Right lobe of liver (tissue), 6 donors: ENCODE results near the gene KIF26A. TPM values are rescaled to one million over a fixed set of nuclear protein-coding genes. Genes with fewer than 3 reads are reported as not detected.
A peak's percentile ranks its signal among the peaks of the same experiment; 100 is the strongest.

Source experiments
- ATAC-seq, 4 donors: fragments of 200-7000 bp; cut with Tn5 transposase; one replicate each; pipeline ENCODE4 v1.9.1; 2020; ENCODE audit warnings: mild to moderate bottlenecking in 4 of 4, moderate library complexity in 4 of 4
- DNase-seq, 3 donors: peaks; one replicate each; pipeline ENCODE4 v3.0.0-alpha.2; 2020
- H3K27ac ChIP-seq, 3 donors: fragments of 200-600 bp; one replicate each; pipeline ENCODE4 v1.8.0; 2022
- H3K27me3 ChIP-seq, 2 donors: fragments of 200-600 bp; one replicate each; pipeline ENCODE4 v1.8.0; 2022
- H3K36me3 ChIP-seq, 4 donors: fragments of 200-600 bp; sonication (generic) in 1 of 4; one replicate each; pipeline versions ENCODE4 v1.5.1 to v1.8.0; 2017 to 2022; ENCODE audit warnings: control low read depth in 1 of 4
- H3K4me1 ChIP-seq, 4 donors: fragments of 200-600 bp; sonication (generic) in 1 of 4; one replicate each; pipeline versions ENCODE4 v1.5.1 to v1.8.0; 2017 to 2022; ENCODE audit warnings: control low read depth in 1 of 4
- H3K4me3 ChIP-seq, 3 donors: fragments of 200-600 bp; one replicate each; pipeline ENCODE4 v1.8.0; 2022
- H3K9me3 ChIP-seq, 4 donors: fragments of 200-600 bp; sonication (generic) in 1 of 4; one replicate each; pipeline versions ENCODE4 v1.5.1 to v1.8.0; 2017 to 2022; ENCODE audit warnings: control low read depth in 1 of 4
- CTCF ChIP-seq, 4 donors: fragments of 200-600 bp in 3 of 4; fragments of 450-650 bp in 1 of 4; IDR thresholded peaks; one replicate each; pipeline versions ENCODE4 v1.5.1 to v1.8.0; 2016 to 2022; ENCODE audit warnings: antibody characterized with exemption in 4 of 4, mild to moderate bottlenecking in 2 of 4
- POLR2A ChIP-seq: fragments of 450-650 bp; IDR thresholded peaks from one replicate; pipeline ENCODE4 v1.6.1; 2017; ENCODE audit warnings: antibody characterized with exemption, mild to moderate bottlenecking
- WGBS: methylation state at CpG from one replicate; pipeline ENCODE4 v1.1.6; 2018; ENCODE audit warnings: low coverage, low lambda C conversion rate; ENCODE audit not compliant: insufficient coverage; ENCODE audit errors: missing lambda C conversion rate; 5-methylcytosine and 5-hydroxymethylcytosine counted together
- intact Hi-C, 2 donors: fragments of 100-400 bp; cut with DNase I; formaldehyde crosslinking; loops; one replicate each; pipeline versions ENCODE4 v1.11.2 to v1.14.1; 2022
- total RNA-seq, 6 experiments: library from RNA; depleted of rRNA in 2 of 6; stranded (reverse); fragments of >200 nt in 2 of 6; fragmentation: NEBNext Ultra II Directional in 3 of 6; extraction: Animal tissue kit (Norgen Biotek cat#: 25700) in 3 of 6; gene quantifications; one replicate each; pipeline versions ENCODE4 v1.1.0 to v1.2.4, GENCODE V29; 2016 to 2023
- donor health status: DM: no; HTN: yes; CAD: no.
- donor health status: DM: no; HTN: no; CAD: no.
- donor health status: DM: no; HTN: no; CAD: no.
- donor health status: DM: no; HTN: yes; CAD: no.
- donor health status: DM: no; HTN: yes; CAD: no.

The KIF26A gene
- total RNA-seq, 6 experiments from 2014 or later = 0.79 to 1.5 (median 1.1) TPM

GRCh38 chr14:104154246-104154645 lies 15.9 kb downstream of the KIF26A start:
- Histone ChIP-seq H3K27me3 (no peaks in the 10 kb centered on the region), H3K36me3 (no peaks in the 10 kb centered on the region), H3K27ac (no peak overlapping the region), H3K4me3 (no peak overlapping the region), H3K4me1 (peaks cover 0 to 3% (median 0%) of the 10 kb centered on the region in 4 donors), H3K9me3 (no peaks in the 10 kb centered on the region)
- ATAC-seq = no peak
- TF ChIP-seq POLR2A (no peak), CTCF (IDR thresholded peaks at IDR 0.05) (no peak)
- no peak for DNase-seq
- intact Hi-C loops = no loop called here
- WGBS = no CpG with 5 or more reads among the region's 15 CpGs

- Histone ChIP-seq H3K9me3 (no peaks in the 10 kb centered on the region), H3K4me3 (no peak overlapping the region), H3K27me3 (no peaks in the 10 kb centered on the region), H3K36me3 (no peaks in the 10 kb centered on the region), H3K27ac (no peak overlapping the region), H3K4me1 (peaks cover 0 to under 1% (median 0%) of the 10 kb centered on the region in 4 donors)
- no peak for TF ChIP-seq CTCF (IDR thresholded peaks at IDR 0.05)
- no peak for TF ChIP-seq POLR2A
- WGBS = 68% methylated on average over 22 of the region's 29 CpGs
- DNase-seq = no peak
- ATAC-seq = peak in 3 of 4 donors; percentile 7 to 33 (median 12)
- intact Hi-C loops = no loop called here
Observed at GRCh38 chr14:104155513-104155912, 17.1 kb downstream of the KIF26A start.

GRCh38 chr14:104156142-104156541 lies 17.8 kb downstream of the KIF26A start:
- H3K4me1 ChIP-seq = no peaks in the 10 kb centered on the region
- no peak for TF ChIP-seq POLR2A
- no peak for TF ChIP-seq CTCF (IDR thresholded peaks at IDR 0.05)
- no peaks in the 10 kb centered on the region for H3K9me3 ChIP-seq
- ATAC-seq (no peak), DNase-seq (no peak)
- 71% methylated on average over 1 of the region's 5 CpGs for WGBS
- intact Hi-C loops = no loop called here
- no peak overlapping the region for H3K27ac ChIP-seq
- no peak overlapping the region for H3K4me3 ChIP-seq
- no peaks in the 10 kb centered on the region for H3K27me3 ChIP-seq
- no peaks in the 10 kb centered on the region for H3K36me3 ChIP-seq

- WGBS = no CpG with 5 or more reads among the region's 42 CpGs
- no peaks in the 10 kb centered on the region for H3K27me3 ChIP-seq
- DNase-seq = no peak
- no peak for ATAC-seq
- H3K4me3 ChIP-seq = no peak overlapping the region
- intact Hi-C loops = no loop called here
- H3K4me1 ChIP-seq = no peaks in the 10 kb centered on the region
- H3K27ac ChIP-seq = no peak overlapping the region
- TF ChIP-seq CTCF (IDR thresholded peaks at IDR 0.05) (peak in 1 of 4 donors; percentile 7), POLR2A (no peak)
- H3K36me3 ChIP-seq = no peaks in the 10 kb centered on the region
- no peaks in the 10 kb centered on the region for H3K9me3 ChIP-seq
Observed at GRCh38 chr14:104157016-104157928, 18.9 kb downstream of the KIF26A start.
